ENCODE measurements around the gene TBC1D4. TPM values are rescaled to one million over a fixed set of nuclear protein-coding genes. Genes with fewer than 3 reads are reported as not detected.

Gene TBC1D4
- total RNA-seq, 1 experiment from 2014 or later, result 15.1 TPM

DNA sequence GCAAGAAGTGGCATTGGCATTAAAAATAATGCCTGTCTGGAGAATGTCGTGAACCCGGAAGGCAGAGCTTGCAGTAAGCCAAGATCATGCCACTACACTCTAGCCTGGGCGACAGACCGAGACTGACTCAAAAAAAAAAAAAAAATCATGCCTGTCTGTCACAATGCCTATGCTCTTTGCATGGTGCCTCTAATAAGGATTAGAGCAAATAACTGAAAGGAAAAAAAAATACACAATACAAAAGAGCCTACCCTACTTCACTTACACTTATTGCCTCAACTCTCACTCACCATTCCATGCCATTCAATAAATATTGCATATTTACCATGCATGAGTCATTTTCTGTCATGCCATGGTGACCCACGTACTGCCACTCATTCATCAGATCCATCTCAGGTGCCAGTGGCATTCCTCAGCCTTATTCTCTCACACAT, 49.1 kb downstream of the TBC1D4 start:
- no peaks in the 10 kb centered on the region for H3F3A ChIP-seq (ENCODE audit: low read length, unreplicated experiment)
- peak; percentile 77 for DNase-seq
- H3K27me3 ChIP-seq (ENCODE audit: low read length), result no peaks in the 10 kb centered on the region
- POLR2A ChIA-PET (ENCODE audit: unreplicated experiment), result interaction anchor here (0.6 to 0.7 kb wide), 2 partner anchors 37 to 50 kb away, joined by 3 to 6 read pairs; no protein-coding TSS in a partner anchor
- peak overlapping the region; percentile 25; the same call in 1 of the 2 replicates for H3K4me3 ChIP-seq (ENCODE audit: low read length)
- H3K79me2 ChIP-seq (ENCODE audit: low read length), result peaks cover 25% of the 10 kb centered on the region
- H2AFZ ChIP-seq (ENCODE audit: low read length), result no peak overlapping the region
- H3K27ac ChIP-seq (ENCODE audit: low read length), result peak overlapping the region; percentile 57
- peak overlapping the region; percentile 67 for H3K4me2 ChIP-seq (ENCODE audit: low read length)
- CTCF ChIA-PET, result no interaction called here
- H3K36me3 ChIP-seq (ENCODE audit: low read depth, low read length), result no peaks in the 10 kb centered on the region
- peaks cover 17% of the 10 kb centered on the region for H3K4me1 ChIP-seq (ENCODE audit: insufficient read depth, low read length)
- no peaks in the 10 kb centered on the region for H3K9me2 ChIP-seq (replicated peaks; ENCODE audit: low read length)
- no peak overlapping the region for H3K9ac ChIP-seq (ENCODE audit: low read length)
- intact Hi-C loops (cut with micrococcal nuclease), result no loop called here
- H4K20me1 ChIP-seq (ENCODE audit: low read length), result no peaks in the 10 kb centered on the region
- H3K9me3 ChIP-seq (ENCODE audit: low read length), result no peaks in the 10 kb centered on the region
- TF ChIP-seq, protein P1, sequence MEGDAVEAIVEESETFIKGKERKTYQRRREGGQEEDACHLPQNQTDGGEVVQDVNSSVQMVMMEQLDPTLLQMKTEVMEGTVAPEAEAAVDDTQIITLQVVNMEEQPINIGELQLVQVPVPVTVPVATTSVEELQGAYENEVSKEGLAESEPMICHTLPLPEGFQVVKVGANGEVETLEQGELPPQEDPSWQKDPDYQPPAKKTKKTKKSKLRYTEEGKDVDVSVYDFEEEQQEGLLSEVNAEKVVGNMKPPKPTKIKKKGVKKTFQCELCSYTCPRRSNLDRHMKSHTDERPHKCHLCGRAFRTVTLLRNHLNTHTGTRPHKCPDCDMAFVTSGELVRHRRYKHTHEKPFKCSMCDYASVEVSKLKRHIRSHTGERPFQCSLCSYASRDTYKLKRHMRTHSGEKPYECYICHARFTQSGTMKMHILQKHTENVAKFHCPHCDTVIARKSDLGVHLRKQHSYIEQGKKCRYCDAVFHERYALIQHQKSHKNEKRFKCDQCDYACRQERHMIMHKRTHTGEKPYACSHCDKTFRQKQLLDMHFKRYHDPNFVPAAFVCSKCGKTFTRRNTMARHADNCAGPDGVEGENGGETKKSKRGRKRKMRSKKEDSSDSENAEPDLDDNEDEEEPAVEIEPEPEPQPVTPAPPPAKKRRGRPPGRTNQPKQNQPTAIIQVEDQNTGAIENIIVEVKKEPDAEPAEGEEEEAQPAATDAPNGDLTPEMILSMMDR (conservative IDR thresholded peaks at IDR 0.05; ENCODE audit: low read depth, low read length), result no peak
- no peak for TF ChIP-seq EZH2phosphoT487 (IDR thresholded peaks at IDR 0.05; ENCODE audit: borderline replicate concordance, low read length)
- TF ChIP-seq EZH2 (IDR thresholded peaks at IDR 0.05; ENCODE audit: low read length, unreplicated experiment), result no peak
- no TSS peak for BruUV-seq (replicated peaks)
- peak; percentile 92 for ATAC-seq

DNA sequence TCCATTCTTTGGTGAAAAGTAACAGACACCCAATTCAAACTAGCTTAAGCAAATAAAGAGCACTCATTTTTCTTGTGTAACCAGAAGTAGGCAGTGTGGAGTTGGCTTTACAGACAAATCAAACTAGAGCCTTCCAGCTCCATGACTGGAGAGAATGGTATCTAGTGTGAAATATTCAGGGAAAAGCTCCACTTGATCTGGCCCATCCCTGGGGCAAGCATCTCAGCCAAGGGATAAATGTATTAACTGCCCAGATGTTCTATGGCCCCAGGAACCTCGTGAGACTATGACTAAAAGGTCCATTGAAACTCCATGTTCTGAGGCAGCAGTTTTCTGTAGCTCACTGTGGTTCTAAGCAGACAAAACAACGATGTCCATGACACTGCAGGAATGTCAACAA, 49.9 kb downstream of the TBC1D4 start:
- Histone ChIP-seq H3K27me3 (ENCODE audit: low read length) (no peaks in the 10 kb centered on the region), H3K27ac (ENCODE audit: low read length) (peak overlapping the region; percentile 57), H3K79me2 (ENCODE audit: low read length) (peaks cover 25% of the 10 kb centered on the region), H3K9me2 (replicated peaks; ENCODE audit: low read length) (no peaks in the 10 kb centered on the region), H3K4me2 (ENCODE audit: low read length) (peak overlapping the region; percentile 67), H3K36me3 (ENCODE audit: low read depth, low read length) (no peaks in the 10 kb centered on the region), H3F3A (ENCODE audit: low read length, unreplicated experiment) (no peaks in the 10 kb centered on the region), H2AFZ (ENCODE audit: low read length) (no peak overlapping the region), H3K9ac (ENCODE audit: low read length) (no peak overlapping the region), H4K20me1 (ENCODE audit: low read length) (no peaks in the 10 kb centered on the region), H3K4me3 (ENCODE audit: low read length) (no peak overlapping the region), H3K9me3 (ENCODE audit: low read length) (no peaks in the 10 kb centered on the region), H3K4me1 (ENCODE audit: insufficient read depth, low read length) (peaks cover 17% of the 10 kb centered on the region)
- DNase-seq (no peak), ATAC-seq (no peak)
- BruUV-seq (replicated peaks), result no TSS peak
- intact Hi-C loops (cut with micrococcal nuclease), result no loop called here
- TF ChIP-seq, protein P1 (conservative IDR thresholded peaks at IDR 0.05; ENCODE audit: low read depth, low read length), result 0 out of 2 replicates have a peak, but pooled peaks have one; percentile 33
- TF ChIP-seq EZH2 (IDR thresholded peaks at IDR 0.05; ENCODE audit: low read length, unreplicated experiment) (no peak), EZH2phosphoT487 (IDR thresholded peaks at IDR 0.05; ENCODE audit: borderline replicate concordance, low read length) (no peak)
- POLR2A ChIA-PET (ENCODE audit: unreplicated experiment), result interaction anchor here (0.5 to 0.6 kb wide), 2 partner anchors 66 to 319 kb away, joined by 3 read pairs; no protein-coding TSS in a partner anchor
- CTCF ChIA-PET, result no interaction called here

DNA sequence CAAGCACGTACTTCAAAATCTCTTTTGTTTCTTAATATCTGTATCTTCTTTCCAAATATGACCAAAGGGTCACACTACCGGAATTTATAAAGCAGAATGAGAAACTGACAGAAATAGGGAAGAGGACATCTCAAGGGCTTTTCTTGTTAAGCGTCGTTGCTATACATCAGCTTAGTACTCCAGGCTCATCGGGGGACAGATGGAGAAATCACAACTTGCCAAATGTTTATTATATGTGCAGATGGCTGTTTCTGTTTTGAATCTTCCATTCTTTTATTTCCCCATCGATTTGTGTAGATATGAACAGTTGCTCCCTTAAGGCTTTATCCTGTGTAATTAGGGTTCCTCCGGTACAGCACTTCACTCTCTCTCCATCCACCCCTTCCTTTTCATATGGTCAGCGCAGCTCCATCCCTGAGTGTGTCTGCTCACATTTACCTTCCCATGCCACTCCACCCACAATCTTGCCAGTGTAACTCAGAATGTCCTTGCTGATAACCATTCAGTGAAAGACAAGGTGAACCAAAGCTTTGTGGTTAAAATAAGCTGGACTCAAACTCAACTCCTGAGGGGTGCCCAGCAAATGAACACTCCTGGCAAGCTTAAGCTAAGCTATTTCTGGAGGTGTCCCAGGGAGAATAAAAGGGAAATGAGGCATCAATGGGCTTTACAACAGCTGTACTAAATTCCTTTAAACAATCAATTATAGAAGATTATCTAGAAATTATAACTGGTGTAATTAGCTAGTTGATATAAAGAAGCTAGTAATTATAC, 51.3 kb downstream of the TBC1D4 start:
- no peaks in the 10 kb centered on the region for H3K36me3 ChIP-seq (ENCODE audit: low read depth, low read length)
- DNase-seq (no peak), ATAC-seq (no peak)
- intact Hi-C loops (cut with micrococcal nuclease), result no loop called here
- ChIA-PET POLR2A (ENCODE audit: unreplicated experiment) (no interaction called here), CTCF (no interaction called here)
- H3K9me3 ChIP-seq (ENCODE audit: low read length), result no peaks in the 10 kb centered on the region
- no peaks in the 10 kb centered on the region for H4K20me1 ChIP-seq (ENCODE audit: low read length)
- TF ChIP-seq, protein P1 (conservative IDR thresholded peaks at IDR 0.05; ENCODE audit: low read depth, low read length), result no peak
- TF ChIP-seq EZH2 (IDR thresholded peaks at IDR 0.05; ENCODE audit: low read length, unreplicated experiment) (no peak), EZH2phosphoT487 (IDR thresholded peaks at IDR 0.05; ENCODE audit: borderline replicate concordance, low read length) (no peak)
- no peak overlapping the region for H3K4me3 ChIP-seq (ENCODE audit: low read length)
- H3K27ac ChIP-seq (ENCODE audit: low read length), result no peak overlapping the region
- H3K4me1 ChIP-seq (ENCODE audit: insufficient read depth, low read length), result peaks cover 17% of the 10 kb centered on the region
- no peak overlapping the region for H3K9ac ChIP-seq (ENCODE audit: low read length)
- no TSS peak for BruUV-seq (replicated peaks)
- H3K27me3 ChIP-seq (ENCODE audit: low read length), result no peaks in the 10 kb centered on the region
- H2AFZ ChIP-seq (ENCODE audit: low read length), result no peak overlapping the region
- H3F3A ChIP-seq (ENCODE audit: low read length, unreplicated experiment), result no peaks in the 10 kb centered on the region
- H3K9me2 ChIP-seq (replicated peaks; ENCODE audit: low read length), result no peaks in the 10 kb centered on the region
- peaks cover 25% of the 10 kb centered on the region for H3K79me2 ChIP-seq (ENCODE audit: low read length)
- H3K4me2 ChIP-seq (ENCODE audit: low read length), result no peak overlapping the region
